ENCODE results near the gene CRTAC1. TPM values are rescaled to one million over a fixed set of nuclear protein-coding genes. Genes with fewer than 3 reads are reported as not detected.

The CRTAC1 gene
- total and polyA plus RNA-seq, 4 donors: 12.1 to 74.9 (median 50.3) TPM

GRCh38 chr10:97913193-97913592 is 117.2 kb downstream of the CRTAC1 start:
- WGBS (ENCODE audit: insufficient coverage): 83% methylated on average over 2 of the region's 2 CpGs
- H3K27ac ChIP-seq (ENCODE audit: low read depth, low read length): no peak overlapping the region
- H3K27me3 ChIP-seq (ENCODE audit: control insufficient read depth, insufficient read depth, low read length): no peaks in the 10 kb centered on the region
- no peak overlapping the region for H3K4me3 ChIP-seq (ENCODE audit: low read depth, low read length)
- no peaks in the 10 kb centered on the region for H3K9me3 ChIP-seq (ENCODE audit: control insufficient read depth, insufficient read depth, low read length)
- DNase-seq (ENCODE audit: low read depth in 4 of 6, low spot score in 6 of 6): no peak
- H3K36me3 ChIP-seq (ENCODE audit: control insufficient read depth, insufficient read depth, low read length): peaks cover 8% of the 10 kb centered on the region
- peaks cover 63% of the 10 kb centered on the region for H3K4me1 ChIP-seq (ENCODE audit: control insufficient read depth, insufficient read depth, low read length)

DNA sequence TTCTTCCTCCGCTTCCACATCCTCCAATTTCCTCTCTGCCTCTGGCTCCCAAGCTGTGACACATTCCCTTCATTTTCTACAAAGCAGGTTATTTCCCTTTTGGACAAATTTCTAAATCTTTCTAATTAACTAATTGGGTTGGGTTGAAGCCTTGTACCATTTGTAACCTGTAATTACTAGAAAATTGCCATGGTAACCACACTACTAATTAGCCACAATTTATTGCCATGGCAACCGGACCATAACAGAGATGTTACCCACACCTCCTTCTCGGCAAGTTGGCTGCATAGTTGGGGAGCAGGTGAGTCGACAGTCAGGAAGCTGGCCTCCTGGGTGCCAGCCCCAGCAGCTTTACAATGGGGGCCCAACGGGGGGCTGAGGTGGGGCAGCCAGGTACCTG is 119.2 kb downstream of the CRTAC1 start:
- WGBS (ENCODE audit: insufficient coverage): 44% methylated on average over 5 of the region's 5 CpGs
- DNase-seq (ENCODE audit: low read depth in 4 of 6, low spot score in 6 of 6): peak in 2 of 6 donors; percentile 71 to 92
- peaks cover 21% of the 10 kb centered on the region for H3K36me3 ChIP-seq (ENCODE audit: control insufficient read depth, insufficient read depth, low read length)
- H3K4me3 ChIP-seq (ENCODE audit: low read depth, low read length): no peak overlapping the region
- H3K27me3 ChIP-seq (ENCODE audit: control insufficient read depth, insufficient read depth, low read length): no peaks in the 10 kb centered on the region
- no peak overlapping the region for H3K27ac ChIP-seq (ENCODE audit: low read depth, low read length)
- no peaks in the 10 kb centered on the region for H3K9me3 ChIP-seq (ENCODE audit: control insufficient read depth, insufficient read depth, low read length)
- peaks cover 45% of the 10 kb centered on the region for H3K4me1 ChIP-seq (ENCODE audit: control insufficient read depth, insufficient read depth, low read length)

- H3K36me3 ChIP-seq (ENCODE audit: control insufficient read depth, insufficient read depth, low read length): peaks cover 26% of the 10 kb centered on the region
- peak in 1 of 6 donors; percentile 55 for DNase-seq (ENCODE audit: low read depth in 4 of 6, low spot score in 6 of 6)
- H3K27me3 ChIP-seq (ENCODE audit: control insufficient read depth, insufficient read depth, low read length): no peaks in the 10 kb centered on the region
- H3K4me3 ChIP-seq (ENCODE audit: low read depth, low read length): no peak overlapping the region
- H3K27ac ChIP-seq (ENCODE audit: low read depth, low read length): no peak overlapping the region
- H3K9me3 ChIP-seq (ENCODE audit: control insufficient read depth, insufficient read depth, low read length): no peaks in the 10 kb centered on the region
- 55% methylated on average over 3 of the region's 4 CpGs for WGBS (ENCODE audit: insufficient coverage)
- H3K4me1 ChIP-seq (ENCODE audit: control insufficient read depth, insufficient read depth, low read length): peaks cover 39% of the 10 kb centered on the region
Observed at GRCh38 chr10:97910661-97911060, 119.8 kb downstream of the CRTAC1 start.

DNA sequence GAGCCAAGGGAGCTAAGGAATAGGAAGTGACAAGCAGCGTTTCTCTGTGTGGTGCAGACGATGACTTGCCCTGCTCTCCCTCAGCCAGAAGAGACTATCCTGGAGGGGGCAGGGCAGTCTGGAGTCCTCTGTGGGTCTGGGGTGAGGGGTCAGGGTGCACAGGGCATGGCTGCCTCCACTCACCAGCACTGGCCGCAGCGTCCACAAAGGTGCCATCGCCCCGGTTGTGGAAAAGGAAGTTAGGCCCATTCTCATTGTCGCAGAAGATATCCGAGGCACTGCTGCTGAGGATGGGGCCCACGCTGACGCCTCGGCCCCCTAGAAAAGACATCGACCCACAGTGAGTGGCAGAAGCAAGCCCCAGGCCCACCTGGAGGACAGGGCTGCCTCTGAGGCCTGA is 122.6 kb downstream of the CRTAC1 start:
- no peaks in the 10 kb centered on the region for H3K27me3 ChIP-seq (ENCODE audit: control insufficient read depth, insufficient read depth, low read length)
- WGBS (ENCODE audit: insufficient coverage): 91% methylated on average over 12 of the region's 12 CpGs
- no peak overlapping the region for H3K27ac ChIP-seq (ENCODE audit: low read depth, low read length)
- no peak for DNase-seq (ENCODE audit: low read depth in 4 of 6, low spot score in 6 of 6)
- no peak overlapping the region for H3K4me3 ChIP-seq (ENCODE audit: low read depth, low read length)
- H3K4me1 ChIP-seq (ENCODE audit: control insufficient read depth, insufficient read depth, low read length): peaks cover 34% of the 10 kb centered on the region
- no peaks in the 10 kb centered on the region for H3K9me3 ChIP-seq (ENCODE audit: control insufficient read depth, insufficient read depth, low read length)
- peaks cover 25% of the 10 kb centered on the region for H3K36me3 ChIP-seq (ENCODE audit: control insufficient read depth, insufficient read depth, low read length)

GRCh38 chr10:97907211-97907610 is 123.2 kb downstream of the CRTAC1 start:
- 88% methylated on average over 6 of the region's 6 CpGs for WGBS (ENCODE audit: insufficient coverage)
- Histone ChIP-seq H3K36me3 (ENCODE audit: control insufficient read depth, insufficient read depth, low read length) (peaks cover 31% of the 10 kb centered on the region), H3K27me3 (ENCODE audit: control insufficient read depth, insufficient read depth, low read length) (no peaks in the 10 kb centered on the region), H3K4me1 (ENCODE audit: control insufficient read depth, insufficient read depth, low read length) (peaks cover 31% of the 10 kb centered on the region), H3K9me3 (ENCODE audit: control insufficient read depth, insufficient read depth, low read length) (no peaks in the 10 kb centered on the region), H3K27ac (ENCODE audit: low read depth, low read length) (no peak overlapping the region), H3K4me3 (ENCODE audit: low read depth, low read length) (no peak overlapping the region)
- no peak for DNase-seq (ENCODE audit: low read depth in 4 of 6, low spot score in 6 of 6)

GRCh38 chr10:97905276-97905675 is 125.1 kb downstream of the CRTAC1 start:
- Histone ChIP-seq H3K4me1 (ENCODE audit: control insufficient read depth, insufficient read depth, low read length) (peaks cover 18% of the 10 kb centered on the region), H3K9me3 (ENCODE audit: control insufficient read depth, insufficient read depth, low read length) (no peaks in the 10 kb centered on the region), H3K27ac (ENCODE audit: low read depth, low read length) (no peak overlapping the region), H3K27me3 (ENCODE audit: control insufficient read depth, insufficient read depth, low read length) (no peaks in the 10 kb centered on the region), H3K4me3 (ENCODE audit: low read depth, low read length) (no peak overlapping the region), H3K36me3 (ENCODE audit: control insufficient read depth, insufficient read depth, low read length) (peaks cover 40% of the 10 kb centered on the region)
- WGBS (ENCODE audit: insufficient coverage): 89% methylated on average over 8 of the region's 8 CpGs
- DNase-seq (ENCODE audit: low read depth in 4 of 6, low spot score in 6 of 6): no peak

- Histone ChIP-seq H3K27ac (ENCODE audit: low read depth, low read length) (no peak overlapping the region), H3K27me3 (ENCODE audit: control insufficient read depth, insufficient read depth, low read length) (no peaks in the 10 kb centered on the region), H3K9me3 (ENCODE audit: control insufficient read depth, insufficient read depth, low read length) (no peaks in the 10 kb centered on the region), H3K36me3 (ENCODE audit: control insufficient read depth, insufficient read depth, low read length) (peaks cover 40% of the 10 kb centered on the region), H3K4me3 (ENCODE audit: low read depth, low read length) (no peak overlapping the region), H3K4me1 (ENCODE audit: control insufficient read depth, insufficient read depth, low read length) (peaks cover 18% of the 10 kb centered on the region)
- DNase-seq (ENCODE audit: low read depth in 4 of 6, low spot score in 6 of 6): no peak
- WGBS (ENCODE audit: insufficient coverage): 92% methylated on average over 5 of the region's 11 CpGs
Observed at GRCh38 chr10:97904576-97904975, 125.8 kb downstream of the CRTAC1 start.

- Histone ChIP-seq H3K36me3 (ENCODE audit: control insufficient read depth, insufficient read depth, low read length) (peaks cover 40% of the 10 kb centered on the region), H3K27me3 (ENCODE audit: control insufficient read depth, insufficient read depth, low read length) (no peaks in the 10 kb centered on the region), H3K4me1 (ENCODE audit: control insufficient read depth, insufficient read depth, low read length) (peaks cover 21% of the 10 kb centered on the region), H3K27ac (ENCODE audit: low read depth, low read length) (no peak overlapping the region), H3K9me3 (ENCODE audit: control insufficient read depth, insufficient read depth, low read length) (no peaks in the 10 kb centered on the region), H3K4me3 (ENCODE audit: low read depth, low read length) (no peak overlapping the region)
- 8% methylated on average over 2 of the region's 5 CpGs for WGBS (ENCODE audit: insufficient coverage)
- no peak for DNase-seq (ENCODE audit: low read depth in 4 of 6, low spot score in 6 of 6)
Observed at GRCh38 chr10:97904018-97904381, 126.4 kb downstream of the CRTAC1 start.

DNA sequence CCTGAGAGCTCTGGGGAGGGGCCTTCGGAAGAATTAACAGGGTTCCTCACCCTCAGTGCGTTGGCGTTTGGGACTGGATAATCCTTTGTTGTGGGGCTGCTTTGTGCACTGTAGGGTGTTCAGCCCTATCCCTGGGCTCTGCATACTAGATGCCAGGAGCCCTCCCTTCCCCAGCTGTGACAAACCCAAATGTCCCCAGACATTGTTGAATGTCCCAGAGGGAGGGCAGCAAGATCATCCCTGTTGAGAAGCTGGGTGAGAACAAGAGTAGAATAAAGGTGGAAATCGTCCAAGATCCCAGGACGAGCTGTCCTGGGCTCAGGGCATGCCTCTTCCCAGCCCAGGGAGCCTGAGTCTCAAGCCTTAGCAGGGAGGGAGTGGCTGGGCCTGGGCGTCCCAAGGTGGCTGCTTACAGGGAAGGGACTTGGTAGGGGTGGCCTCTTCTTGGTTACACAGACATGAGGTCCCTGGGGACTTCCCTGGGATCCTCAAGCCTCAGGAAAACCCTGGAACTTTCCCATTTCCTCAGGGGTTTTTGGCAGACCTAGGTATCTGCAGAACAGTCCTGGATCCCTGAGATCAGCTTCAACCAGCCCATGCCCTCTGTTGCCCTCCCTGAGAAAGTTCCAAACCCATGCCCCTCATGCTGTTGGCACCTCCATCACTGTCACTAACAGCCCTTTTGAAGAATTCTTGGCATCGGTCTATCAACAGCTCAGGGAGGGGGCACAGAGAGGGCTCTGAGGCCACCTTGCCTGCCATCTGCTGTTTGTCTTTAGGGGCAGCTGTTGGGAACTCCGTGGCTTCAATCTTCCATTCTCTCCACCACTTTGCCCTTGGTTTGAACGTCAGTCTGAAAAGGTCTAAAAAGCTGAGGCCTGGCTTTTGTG is 127.0 kb downstream of the CRTAC1 start:
- Histone ChIP-seq H3K9me3 (ENCODE audit: control insufficient read depth, insufficient read depth, low read length) (no peaks in the 10 kb centered on the region), H3K4me1 (ENCODE audit: control insufficient read depth, insufficient read depth, low read length) (peaks cover 27% of the 10 kb centered on the region), H3K27ac (ENCODE audit: low read depth, low read length) (no peak overlapping the region), H3K36me3 (ENCODE audit: control insufficient read depth, insufficient read depth, low read length) (peaks cover 40% of the 10 kb centered on the region), H3K27me3 (ENCODE audit: control insufficient read depth, insufficient read depth, low read length) (no peaks in the 10 kb centered on the region), H3K4me3 (ENCODE audit: low read depth, low read length) (no peak overlapping the region)
- 64% methylated on average over 2 of the region's 9 CpGs for WGBS (ENCODE audit: insufficient coverage)
- DNase-seq (ENCODE audit: low read depth in 4 of 6, low spot score in 6 of 6): peak in 2 of 6 donors; percentile 68 to 81

GRCh38 chr10:97901381-97901780 is 129.0 kb downstream of the CRTAC1 start:
- Histone ChIP-seq H3K9me3 (ENCODE audit: control insufficient read depth, insufficient read depth, low read length) (no peaks in the 10 kb centered on the region), H3K4me3 (ENCODE audit: low read depth, low read length) (no peak overlapping the region), H3K36me3 (ENCODE audit: control insufficient read depth, insufficient read depth, low read length) (peaks cover 28% of the 10 kb centered on the region), H3K4me1 (ENCODE audit: control insufficient read depth, insufficient read depth, low read length) (peaks cover 34% of the 10 kb centered on the region), H3K27me3 (ENCODE audit: control insufficient read depth, insufficient read depth, low read length) (no peaks in the 10 kb centered on the region), H3K27ac (ENCODE audit: low read depth, low read length) (no peak overlapping the region)
- DNase-seq (ENCODE audit: low read depth in 4 of 6, low spot score in 6 of 6): no peak
- 95% methylated on average over 11 of the region's 12 CpGs for WGBS (ENCODE audit: insufficient coverage)
